H9 (cell line): Measurements from ENCODE around the gene AP1S1. TPM values are rescaled to one million over a fixed set of nuclear protein-coding genes. Genes with fewer than 3 reads are reported as not detected.

Experiments used
- DNase-seq: peaks from one replicate; pipeline ENCODE4 v3.0.0-alpha.2; 2017
- H2AFZ ChIP-seq: one replicate; pipeline ENCODE4 v1.6.1; 2013; ENCODE audit warnings: mild to moderate bottlenecking, low read length, control low read depth, moderate library complexity
- H2AK5ac ChIP-seq: 2 replicates; pipeline ENCODE4 v1.6.1; 2013; ENCODE audit warnings: low read length, control low read depth, mixed read lengths; ENCODE audit not compliant: insufficient read length
- H2BK120ac ChIP-seq: one replicate; pipeline ENCODE4 v1.6.1; 2013; ENCODE audit warnings: low read depth, mild to moderate bottlenecking, low read length, control low read depth, inconsistent platforms; ENCODE audit not compliant: poor library complexity, severe bottlenecking
- H2BK12ac ChIP-seq: 2 replicates; pipeline ENCODE4 v1.6.1; 2013; ENCODE audit warnings: low read length, control low read depth, mixed read lengths, low read depth; ENCODE audit not compliant: insufficient read length
- H2BK15ac ChIP-seq: 2 replicates; pipeline ENCODE4 v1.6.1; 2013; ENCODE audit warnings: low read depth, low read length, control low read depth
- H2BK20ac ChIP-seq: one replicate; pipeline ENCODE4 v1.6.1; 2013; ENCODE audit warnings: low read depth, mild to moderate bottlenecking, low read length, control low read depth, inconsistent platforms; ENCODE audit not compliant: poor library complexity, severe bottlenecking
- H2BK5ac ChIP-seq: 2 replicates; pipeline ENCODE4 v1.6.1; 2013; ENCODE audit warnings: low read length, control low read depth, mixed read lengths; ENCODE audit not compliant: insufficient read length
- H3K14ac ChIP-seq: 2 replicates; pipeline ENCODE4 v1.6.1; 2013; ENCODE audit warnings: low read length, control low read depth; ENCODE audit not compliant: insufficient read depth
- H3K18ac ChIP-seq: 2 replicates; pipeline ENCODE4 v1.6.1; 2013; ENCODE audit warnings: low read depth, mild to moderate bottlenecking, mixed read lengths, low read length, control low read depth; ENCODE audit not compliant: insufficient read length
- H3K23ac ChIP-seq: 2 replicates; pipeline ENCODE4 v1.6.1; 2013; ENCODE audit warnings: low read length, control low read depth, mixed read lengths, low read depth; ENCODE audit not compliant: insufficient read length
- H3K23me2 ChIP-seq: 2 replicates; pipeline ENCODE4 v1.6.1; 2013; ENCODE audit warnings: low read depth, mild to moderate bottlenecking, mixed read lengths, low read length, control low read depth; ENCODE audit not compliant: insufficient read length, poor library complexity, severe bottlenecking
- H3K27ac ChIP-seq: 2 replicates; pipeline ENCODE4 v1.5.1; 2013; ENCODE audit warnings: low read length, control low read depth, mixed read lengths, low read depth; ENCODE audit not compliant: insufficient read length
- H3K27me3 ChIP-seq: 2 replicates; pipeline ENCODE4 v1.6.1; 2013; ENCODE audit warnings: low read length, control low read depth, inconsistent platforms; ENCODE audit not compliant: insufficient read depth
- H3K4ac ChIP-seq: 2 replicates; pipeline ENCODE4 v1.6.1; 2013; ENCODE audit warnings: low read depth, mild to moderate bottlenecking, control low read depth, inconsistent platforms, low read length, moderate library complexity
- H3K4me1 ChIP-seq: 2 replicates; pipeline ENCODE4 v1.6.1; 2013; ENCODE audit warnings: low read length, control low read depth, inconsistent platforms; ENCODE audit not compliant: insufficient read depth
- H3K4me2 ChIP-seq: 2 replicates; pipeline ENCODE4 v1.6.1; 2013; ENCODE audit warnings: low read length, control low read depth, mixed read lengths; ENCODE audit not compliant: insufficient read length, insufficient read depth
- H3K56ac ChIP-seq: 2 replicates; pipeline ENCODE4 v1.6.1; 2013; ENCODE audit warnings: low read depth, mild to moderate bottlenecking, mixed read lengths, low read length, control low read depth; ENCODE audit not compliant: insufficient read length
- H3K79me1 ChIP-seq: 2 replicates; pipeline ENCODE4 v1.6.1; 2013; ENCODE audit warnings: low read depth, mild to moderate bottlenecking, moderate library complexity, low read length, control low read depth, inconsistent platforms; ENCODE audit not compliant: insufficient read depth, poor library complexity, severe bottlenecking
- H3K79me2 ChIP-seq: 2 replicates; pipeline ENCODE4 v1.6.1; 2013; ENCODE audit warnings: low read length, control low read depth, inconsistent platforms; ENCODE audit not compliant: insufficient read depth
- H3K9ac ChIP-seq: 2 replicates; pipeline ENCODE4 v1.6.1; 2013; ENCODE audit warnings: low read length, control low read depth, mixed read lengths; ENCODE audit not compliant: insufficient read length; ENCODE audit errors: extremely low read depth
- H3K9me3 ChIP-seq: one replicate; pipeline ENCODE4 v1.6.1; 2013; ENCODE audit warnings: low read depth, low read length, inconsistent platforms; ENCODE audit not compliant: control insufficient read depth
- H3T11ph ChIP-seq: one replicate; pipeline ENCODE4 v1.6.1; 2013; ENCODE audit warnings: mild to moderate bottlenecking, low read length, control low read depth, inconsistent platforms
- H4K20me1 ChIP-seq: one replicate; pipeline ENCODE4 v1.6.1; 2013; ENCODE audit not compliant: control insufficient read depth, insufficient read length, insufficient read depth
- H4K5ac ChIP-seq: 2 replicates; pipeline ENCODE4 v1.6.1; 2013; ENCODE audit warnings: low read depth, mild to moderate bottlenecking, mixed read lengths, low read length, control low read depth; ENCODE audit not compliant: insufficient read length
- H4K8ac ChIP-seq: replicated peaks from 2 replicates; pipeline ENCODE4 v1.6.1; 2013; ENCODE audit warnings: low read length, control low read depth, mixed read lengths, low read depth; ENCODE audit not compliant: insufficient read length
- H4K91ac ChIP-seq: 2 replicates; pipeline ENCODE4 v1.6.1; 2013; ENCODE audit warnings: low read depth, mild to moderate bottlenecking, moderate library complexity, mixed read lengths, low read length, control low read depth; ENCODE audit not compliant: insufficient read length
- H3K27ac Mint-ChIP-seq, 3 experiments: 2 replicates in 2 of 3; 3 replicates in 1 of 3; pipeline ENCODE4 v1.8.0; 2020 to 2021; ENCODE audit warnings: mixed read lengths in 3 of 3, mild to moderate bottlenecking in 1 of 3, moderate library complexity in 1 of 3
- H3K27me3 Mint-ChIP-seq: 2 replicates; pipeline ENCODE4 v1.8.0; 2021; ENCODE audit warnings: low read depth, mild to moderate bottlenecking, moderate library complexity, mixed read lengths
- H3K36me3 Mint-ChIP-seq, 3 experiments: 2 replicates in 2 of 3; 3 replicates in 1 of 3; pipeline ENCODE4 v1.8.0; 2020 to 2021; ENCODE audit warnings: low read depth in 3 of 3, mixed read lengths in 3 of 3; ENCODE audit not compliant: insufficient read depth in 1 of 3
- H3K4me1 Mint-ChIP-seq, 2 experiments: 2 replicates each; pipeline ENCODE4 v1.8.0; 2020; ENCODE audit warnings: mixed read lengths in 2 of 2
- H3K4me3 Mint-ChIP-seq, 2 experiments: 2 replicates in 1 of 2; 3 replicates in 1 of 2; pipeline ENCODE4 v1.8.0; 2020 to 2021; ENCODE audit warnings: mild to moderate bottlenecking in 2 of 2, mixed read lengths in 2 of 2, moderate library complexity in 1 of 2
- H3K9me3 Mint-ChIP-seq, 2 experiments: 2 replicates in 1 of 2; 3 replicates in 1 of 2; pipeline ENCODE4 v1.8.0; 2020; ENCODE audit warnings: mild to moderate bottlenecking in 2 of 2, mixed read lengths in 2 of 2, moderate library complexity in 1 of 2
- CTCF ChIP-seq: fragments of 200-600 bp; sonication (generic); conservative IDR thresholded peaks from 3 replicates; pipeline ENCODE4 v1.8.0; 2021; ENCODE audit warnings: antibody characterized with exemption, mild to moderate bottlenecking
- WGBS: extraction: QIAGEN DNeasy Blood & Tissue Kit; methylation state at CpG from one replicate; pipeline ENCODE4 v1.1.7; 2013; ENCODE audit warnings: missing lambda C conversion rate, low lambda C conversion rate, mixed read lengths; ENCODE audit not compliant: insufficient read length; ENCODE audit errors: extremely low coverage; 5-methylcytosine and 5-hydroxymethylcytosine counted together
- total RNA-seq: library from RNA; stranded (reverse); gene quantifications from 2 replicates; pipeline ENCODE4 v1.2.1, GENCODE V29; 2021

AP1S1 gene
- total RNA-seq, 1 experiment from 2014 or later, result 65.2 TPM

- no peaks in the 10 kb centered on the region for H3K79me1 ChIP-seq
- H2AFZ ChIP-seq, result no peak overlapping the region
- H2AK5ac ChIP-seq, result no peak overlapping the region
- TF ChIP-seq CTCF, result no peak
- no peaks in the 10 kb centered on the region for H3K23me2 ChIP-seq
- no peak for DNase-seq
- no peak overlapping the region for H2BK120ac ChIP-seq
- H3K27ac Mint-ChIP-seq, result peak overlapping the region in 1 of 3 experiments; percentile 38; a peak in 1 of 7 replicates
- H3T11ph ChIP-seq, result no peak overlapping the region
- no peak overlapping the region for H3K4me3 Mint-ChIP-seq
- H2BK5ac ChIP-seq, result no peak overlapping the region
- H3K4me2 ChIP-seq, result no peak overlapping the region
- H3K4ac ChIP-seq, result no peak overlapping the region
- H2BK20ac ChIP-seq, result no peak overlapping the region
- H3K27me3 Mint-ChIP-seq, result peaks cover 1% of the 10 kb centered on the region; the same call in 1 of the 2 replicates
- H3K27me3 ChIP-seq, result no peaks in the 10 kb centered on the region
- H4K20me1 ChIP-seq, result no peaks in the 10 kb centered on the region
- no peak overlapping the region for H3K23ac ChIP-seq
- no peak overlapping the region for H3K27ac ChIP-seq
- peaks cover 7% of the 10 kb centered on the region; the same call in 1 of the 2 replicates for H3K4me1 ChIP-seq
- H3K14ac ChIP-seq, result no peak overlapping the region
- H4K8ac ChIP-seq, result no peak overlapping the region
- H4K5ac ChIP-seq, result no peak overlapping the region
- no peaks in the 10 kb centered on the region for H3K9me3 ChIP-seq
- no CpG with 5 or more reads among the region's 10 CpGs for WGBS
- H2BK15ac ChIP-seq, result no peak overlapping the region
- no peak overlapping the region for H3K56ac ChIP-seq
- H3K18ac ChIP-seq, result no peak overlapping the region
- peaks cover 0 to 2% of the 10 kb centered on the region in 2 experiments; a peak in 1 of 5 replicates for H3K9me3 Mint-ChIP-seq
- H3K4me1 Mint-ChIP-seq, result peaks cover 25 to 35% of the 10 kb centered on the region in 2 experiments
- no peak overlapping the region for H3K9ac ChIP-seq
- no peak overlapping the region for H4K91ac ChIP-seq
- H3K79me2 ChIP-seq, result no peaks in the 10 kb centered on the region
- no peak overlapping the region for H2BK12ac ChIP-seq
- H3K36me3 Mint-ChIP-seq, result no peaks in the 10 kb centered on the region; a peak in 1 of 7 replicates
Measured at GRCh38 chr7:101119876-101120275, 34.4 kb upstream of the AP1S1 start.
